T follicular helper cell (primary cell): ENCODE results near the gene HSF2BP.
"Not testable (repeated sequence)": the region's sequence is repeated elsewhere in the genome, so short reads cannot be mapped to it uniquely, and the experiment has no call there.

Source experiments
- DNase-seq: peaks from one replicate; pipeline ENCODE4 v3.0.0-alpha.2; 2020; ENCODE audit warnings: low read depth

Gene HSF2BP

DNA sequence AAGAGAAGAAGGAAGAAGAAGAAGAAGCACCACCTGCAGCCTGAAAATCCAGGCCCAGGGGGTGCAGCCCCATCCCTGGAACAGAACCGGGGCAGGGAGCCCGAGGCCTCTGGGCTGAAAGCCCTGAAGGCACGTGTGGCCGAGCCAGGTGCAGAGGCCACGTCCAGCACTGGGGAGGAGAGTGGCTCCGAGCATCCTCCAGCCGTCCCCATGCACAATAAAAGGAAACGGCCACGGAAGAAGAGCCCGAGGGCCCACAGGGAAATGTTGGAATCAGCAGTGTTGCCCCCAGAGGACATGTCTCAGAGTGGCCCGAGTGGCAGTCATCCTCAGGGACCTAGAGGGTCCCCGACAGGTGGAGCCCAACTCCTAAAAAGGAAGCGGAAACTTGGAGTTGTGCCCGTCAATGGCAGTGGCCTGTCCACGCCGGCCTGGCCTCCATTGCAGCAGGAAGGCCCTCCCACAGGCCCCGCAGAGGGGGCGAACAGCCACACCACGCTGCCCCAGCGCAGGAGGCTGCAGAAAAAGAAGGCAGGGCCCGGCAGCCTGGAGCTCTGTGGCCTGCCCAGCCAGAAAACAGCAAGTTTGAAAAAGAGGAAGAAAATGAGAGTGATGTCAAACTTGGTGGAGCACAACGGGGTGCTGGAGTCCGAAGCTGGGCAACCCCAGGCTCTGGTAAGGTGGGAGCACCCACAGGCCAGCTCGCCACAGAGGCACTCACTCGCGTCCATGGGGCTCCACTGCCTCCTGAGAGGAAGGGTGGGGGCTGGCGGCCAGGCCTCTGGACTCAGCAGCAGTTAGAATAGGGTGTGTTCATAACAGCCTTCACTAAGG lies 28.5 kb upstream of the HSF2BP start:
- no peak for DNase-seq

DNA sequence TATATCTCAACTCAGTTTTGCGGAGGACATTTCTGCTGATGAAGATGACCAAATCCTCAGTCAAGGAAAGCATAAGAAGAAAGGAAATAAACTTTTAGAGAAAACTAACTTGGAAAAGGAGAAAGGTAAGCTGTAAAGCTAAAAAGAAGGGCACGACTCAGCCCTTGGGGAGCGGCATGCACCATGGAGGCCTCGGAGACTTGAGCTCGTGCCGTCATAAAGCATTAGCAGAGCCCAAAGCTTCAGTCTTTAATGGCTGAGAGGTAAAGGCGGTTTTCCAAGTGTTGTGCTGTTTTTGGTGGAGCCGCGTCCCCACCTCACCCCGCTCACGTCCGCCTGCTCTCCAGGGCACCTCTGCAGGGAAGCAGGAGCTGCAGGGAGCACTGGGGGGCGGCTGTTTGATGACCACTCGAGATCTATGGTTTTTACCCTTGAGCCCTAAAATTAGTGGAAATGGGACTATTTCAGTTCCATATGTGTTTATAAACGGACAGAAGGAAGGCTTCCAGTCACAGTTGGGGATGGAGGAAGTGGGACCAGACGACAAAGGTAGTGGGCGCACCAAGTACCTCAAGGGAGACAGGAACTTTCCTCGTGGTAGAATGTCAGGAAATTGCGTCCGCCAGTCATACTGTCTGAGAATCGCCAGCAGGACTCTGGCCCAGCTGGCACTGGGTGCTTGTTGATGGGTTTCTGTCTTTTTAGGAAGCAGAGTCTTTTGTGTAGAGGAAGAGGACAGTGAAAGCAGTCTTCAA lies 27.7 kb upstream of the HSF2BP start:
- DNase-seq = no peak

DNA sequence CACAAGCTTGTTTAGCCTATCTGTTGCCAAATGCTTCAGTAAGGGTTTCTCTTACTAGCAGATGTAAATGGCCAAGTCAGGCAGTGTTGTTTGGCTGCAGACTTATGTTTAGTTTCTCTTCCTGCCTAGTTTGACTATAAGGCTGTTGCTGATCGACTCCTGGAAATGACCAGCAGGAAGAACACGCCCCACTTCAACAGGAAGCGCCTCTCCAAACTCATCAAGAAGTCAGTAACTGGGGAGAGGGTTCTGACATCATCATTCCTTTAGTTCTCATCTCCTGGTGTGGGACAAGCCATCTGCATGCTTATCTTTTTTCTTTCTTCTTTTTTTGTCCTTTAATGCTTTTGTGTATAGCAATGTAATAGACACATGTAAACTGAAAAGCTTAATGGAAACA lies 25.1 kb upstream of the HSF2BP start:
- no peak for DNase-seq

DNA sequence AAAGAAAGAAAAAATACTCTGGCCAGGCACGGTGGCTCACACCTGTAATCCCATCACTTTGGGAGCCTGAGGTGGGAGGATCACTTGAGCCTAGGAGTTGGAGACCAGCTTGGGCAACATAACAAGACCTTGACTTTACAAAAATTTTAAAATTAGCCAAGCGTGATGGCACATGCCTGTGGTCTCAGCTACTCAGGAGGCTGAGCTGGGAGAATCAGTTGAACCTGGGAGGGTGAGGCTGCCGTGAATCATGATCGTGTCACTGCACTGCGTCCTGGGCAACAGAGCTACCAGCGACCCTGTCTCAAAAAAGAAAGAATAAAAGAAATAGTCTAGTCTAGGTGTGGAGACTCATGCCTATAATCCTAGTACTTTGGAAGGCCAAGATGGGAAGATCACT lies 22.4 kb upstream of the HSF2BP start:
- no peak for DNase-seq

DNA sequence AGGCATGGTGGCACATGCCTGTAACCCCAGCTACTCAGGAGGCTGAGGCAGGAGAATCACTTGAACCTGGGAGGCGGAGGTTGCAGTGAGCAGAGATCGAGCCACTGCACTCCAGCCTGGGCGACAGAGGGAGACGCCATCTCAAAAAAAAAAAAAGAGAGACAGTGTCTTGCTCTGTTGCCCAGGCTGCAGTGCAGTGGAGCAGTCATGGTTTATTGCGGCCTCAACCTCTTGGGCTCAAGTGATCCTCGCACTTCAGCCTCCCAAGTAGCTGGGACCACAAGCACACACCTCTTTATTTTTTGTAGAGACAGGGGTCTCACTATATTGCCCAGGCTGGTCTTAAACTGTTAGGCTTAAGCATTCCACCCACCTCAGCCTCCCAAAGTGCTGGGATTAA lies 21.1 kb upstream of the HSF2BP start:
- DNase-seq = not testable (repeated sequence)

DNA sequence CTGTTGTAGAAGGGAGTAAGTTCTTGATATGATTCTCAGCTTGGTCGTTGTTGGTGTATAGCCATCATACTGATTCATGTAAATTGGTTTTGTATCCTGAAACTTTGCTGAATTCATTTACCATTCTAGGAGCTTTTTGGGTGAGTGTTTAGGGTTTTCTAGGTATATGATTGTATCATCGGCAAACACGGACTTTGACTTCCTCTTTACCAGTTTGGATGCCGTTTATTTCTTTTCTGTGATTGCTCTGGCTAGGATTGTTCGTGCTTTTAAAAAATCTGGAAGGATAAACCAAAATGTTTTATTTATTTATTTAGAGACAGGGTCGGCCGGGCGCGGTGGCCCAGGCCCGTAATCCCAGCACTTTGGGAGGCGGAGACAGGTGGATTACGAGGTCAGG lies 20.7 kb upstream of the HSF2BP start:
- no peak for DNase-seq

DNA sequence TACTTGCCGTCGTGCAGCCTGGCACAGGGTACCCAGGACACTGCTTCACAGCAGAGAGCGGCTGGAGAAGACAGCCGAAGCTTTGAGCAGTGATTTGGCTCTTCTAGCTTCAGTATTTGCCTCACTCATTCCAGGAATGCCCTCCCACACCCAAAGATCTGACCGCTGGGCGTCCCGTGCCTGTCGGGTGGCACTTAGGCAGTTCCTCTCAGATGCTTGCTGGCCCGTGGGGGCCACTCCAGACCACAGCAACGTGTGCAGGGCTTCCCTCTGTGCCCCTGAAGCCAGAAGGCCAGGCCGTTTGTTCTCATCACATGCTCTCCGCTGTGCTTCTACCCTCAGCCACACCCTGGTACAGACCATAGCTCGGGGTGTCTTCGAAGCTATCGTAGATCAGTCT lies 17.1 kb upstream of the HSF2BP start:
- no peak for DNase-seq

DNA sequence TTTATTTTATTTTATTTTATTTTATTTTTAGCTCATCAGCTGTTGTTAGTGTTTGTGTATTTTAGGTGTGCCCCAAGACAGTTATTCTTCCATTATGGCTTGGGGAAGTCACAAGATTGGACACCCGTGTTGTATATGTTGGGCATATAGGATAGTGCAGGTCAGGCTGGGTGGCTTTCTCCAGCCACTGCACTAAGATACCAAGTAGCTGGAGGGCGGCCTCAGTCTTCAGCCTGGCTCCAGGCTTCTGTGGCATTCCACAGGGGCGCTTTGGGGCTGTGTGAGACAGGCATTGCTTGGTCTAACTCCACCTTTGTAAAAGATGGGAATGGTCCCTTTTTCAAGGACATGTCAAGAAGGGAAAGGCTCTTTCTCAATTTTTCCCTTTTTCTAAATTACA lies 16.6 kb upstream of the HSF2BP start:
- DNase-seq = no peak

DNA sequence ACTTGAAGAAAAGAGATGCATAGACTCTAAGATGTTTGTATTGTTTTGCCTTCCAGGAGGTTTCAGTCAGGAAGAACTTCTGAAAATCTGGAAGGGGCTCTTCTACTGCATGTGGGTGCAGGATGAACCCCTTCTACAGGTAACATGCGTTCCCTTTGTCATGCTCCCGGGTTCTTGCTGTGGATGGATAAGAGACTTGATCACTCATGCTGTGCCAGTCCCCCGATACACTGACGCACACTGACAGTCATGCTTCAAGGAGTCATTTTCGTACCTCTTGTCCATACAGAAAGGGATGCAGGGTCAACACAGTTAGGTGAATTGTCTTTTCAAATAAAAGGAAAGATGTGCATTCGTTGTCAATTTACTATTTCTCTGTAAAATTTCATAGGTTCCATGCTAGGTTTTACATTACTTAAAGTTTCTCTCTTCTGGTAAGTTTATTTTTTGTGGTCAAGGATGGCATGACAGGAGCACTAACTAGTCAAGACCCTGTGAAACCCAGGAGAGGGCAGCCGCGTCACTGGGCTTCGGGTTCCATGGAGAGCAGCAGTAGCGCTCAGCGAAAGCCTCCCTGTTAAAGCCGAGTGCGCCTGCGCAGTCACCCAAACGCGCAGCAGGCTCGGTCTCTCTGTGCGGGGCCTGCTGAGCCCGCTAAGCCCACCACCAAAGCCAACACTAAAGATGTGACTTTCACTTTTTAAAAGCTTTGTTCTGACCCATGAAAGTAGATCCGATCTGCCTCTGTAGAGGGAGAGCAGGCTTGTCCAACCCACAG lies 10.7 kb upstream of the HSF2BP start:
- DNase-seq = no peak

DNA sequence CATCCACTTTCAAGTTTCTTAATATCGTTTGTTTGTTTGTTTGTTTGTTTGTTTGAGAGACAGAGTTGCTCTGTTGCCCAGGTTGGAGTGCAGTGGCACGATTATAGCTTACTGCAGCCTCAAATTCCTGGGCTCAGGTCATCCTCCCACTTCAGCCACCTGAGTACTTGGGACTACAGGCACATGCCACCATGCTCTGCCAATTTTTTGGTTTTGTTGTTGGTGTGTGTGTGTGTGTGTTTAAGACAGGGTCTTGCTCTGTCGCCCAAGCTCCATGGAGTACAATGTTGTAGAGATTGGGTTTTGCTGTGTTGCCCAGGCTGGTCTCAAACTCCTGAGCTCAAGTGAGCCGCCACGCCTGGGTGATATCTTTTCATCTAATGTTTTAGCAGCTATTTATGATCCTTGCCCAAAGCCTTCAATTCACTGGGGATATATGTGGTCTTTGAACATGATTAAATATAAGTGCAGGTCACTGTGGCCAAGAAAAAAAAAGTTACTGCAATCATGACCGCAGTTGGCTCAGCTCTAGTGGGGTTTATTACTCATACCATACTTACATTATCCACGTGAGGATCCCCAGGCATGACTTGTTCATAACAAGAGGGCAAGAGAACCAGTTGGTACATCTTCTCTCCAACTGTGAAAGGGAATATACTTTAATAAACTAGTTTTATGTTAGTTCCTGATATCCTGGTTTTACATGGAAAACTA lies 8.1 kb upstream of the HSF2BP start:
- no peak for DNase-seq

DNA sequence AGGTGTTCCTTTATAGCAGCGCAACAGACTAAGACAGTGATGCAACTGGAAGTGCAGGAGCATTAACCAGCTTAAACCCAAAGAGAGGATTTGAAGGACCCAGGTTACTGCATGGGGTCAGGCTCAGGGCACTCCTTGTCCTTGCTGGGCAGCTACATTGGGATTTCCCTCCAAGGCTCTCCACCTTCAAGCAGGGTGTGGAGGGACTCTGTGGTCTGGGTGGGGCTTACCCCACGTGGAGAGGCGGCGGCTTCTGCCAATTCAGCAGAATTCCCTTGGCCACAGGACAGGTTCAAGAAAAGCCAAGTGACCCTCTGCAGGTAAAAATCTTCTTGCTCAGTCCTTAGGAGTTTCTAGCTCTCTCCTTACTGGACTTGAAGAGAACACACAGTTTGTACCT lies 6.6 kb upstream of the HSF2BP start:
- DNase-seq = no peak

DNA sequence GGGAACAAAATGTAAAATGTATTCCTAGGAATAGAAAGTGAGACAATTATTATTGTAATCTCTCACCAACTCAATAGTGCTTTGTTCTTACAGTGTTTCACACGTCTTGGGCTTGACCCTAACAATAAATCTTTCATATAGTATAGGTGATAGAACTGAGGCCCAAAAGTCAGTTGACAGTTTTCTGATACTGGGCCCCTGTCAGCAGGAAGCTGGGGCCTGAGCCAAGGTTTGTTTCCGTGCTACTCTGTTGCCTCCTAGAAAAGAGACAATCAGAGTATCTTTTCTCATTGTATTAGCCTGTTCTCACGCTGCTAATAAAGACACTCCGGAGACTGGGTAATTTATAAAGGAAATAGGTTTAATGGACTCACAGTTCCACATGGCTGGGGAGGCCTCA lies 5.1 kb upstream of the HSF2BP start:
- no peak for DNase-seq

DNA sequence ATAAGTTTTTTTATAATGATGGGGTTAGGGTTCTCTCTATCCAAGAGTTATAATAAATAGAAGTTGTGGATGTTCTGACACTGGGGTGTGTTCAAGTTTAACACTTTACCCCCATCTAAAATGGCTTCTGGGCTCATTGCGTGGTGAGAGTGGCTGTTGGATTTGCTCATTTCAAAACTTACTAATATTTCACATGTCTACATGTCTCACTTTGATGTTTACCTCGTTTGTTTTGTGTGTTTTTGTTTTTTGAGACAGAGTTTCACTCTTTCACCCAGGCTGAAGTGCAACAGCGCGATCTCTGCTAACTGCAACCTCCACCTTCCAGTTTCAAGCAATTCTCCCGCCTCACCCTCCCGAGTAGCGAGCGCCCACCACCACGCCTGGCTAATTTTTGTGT lies 3.7 kb upstream of the HSF2BP start:
- no peak for DNase-seq

DNA sequence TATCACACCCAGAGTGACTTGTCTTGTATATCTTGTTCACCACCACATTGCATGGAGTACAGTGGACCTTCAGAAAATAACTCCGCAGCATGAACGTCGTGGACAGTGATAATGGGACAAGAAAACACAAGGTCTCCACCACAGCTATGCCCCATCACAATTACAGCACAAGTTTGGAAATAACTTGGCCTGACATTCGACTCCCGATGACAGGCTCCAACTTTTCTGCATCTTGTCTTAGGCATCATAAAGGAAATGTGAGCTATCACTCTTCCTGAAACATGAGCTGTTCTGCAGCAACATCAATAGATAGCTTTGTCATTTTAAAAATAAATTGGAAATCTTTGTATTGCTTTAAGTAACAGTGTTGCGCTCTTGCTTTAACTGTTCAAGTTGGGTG lies 3.0 kb upstream of the HSF2BP start:
- DNase-seq = no peak

DNA sequence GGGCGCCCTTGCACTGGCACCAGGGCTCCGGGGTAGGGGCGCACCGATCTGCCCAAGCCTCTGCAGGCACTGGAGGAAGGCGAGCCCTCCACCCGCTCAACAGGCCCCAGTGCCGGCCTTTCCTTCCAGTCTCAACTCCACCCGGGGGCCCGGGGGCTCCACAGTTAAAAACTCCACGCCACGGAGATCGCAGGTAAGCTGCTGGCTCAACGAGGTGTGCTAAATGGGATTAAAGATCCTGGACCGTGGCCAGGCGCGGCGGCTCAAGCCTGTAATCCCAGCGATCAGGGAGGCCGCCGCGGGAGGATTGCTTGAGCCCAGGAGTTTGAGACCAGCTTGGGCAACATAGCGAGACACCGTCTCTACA lies 536 bp downstream of the HSF2BP start:
- DNase-seq = no peak

DNA sequence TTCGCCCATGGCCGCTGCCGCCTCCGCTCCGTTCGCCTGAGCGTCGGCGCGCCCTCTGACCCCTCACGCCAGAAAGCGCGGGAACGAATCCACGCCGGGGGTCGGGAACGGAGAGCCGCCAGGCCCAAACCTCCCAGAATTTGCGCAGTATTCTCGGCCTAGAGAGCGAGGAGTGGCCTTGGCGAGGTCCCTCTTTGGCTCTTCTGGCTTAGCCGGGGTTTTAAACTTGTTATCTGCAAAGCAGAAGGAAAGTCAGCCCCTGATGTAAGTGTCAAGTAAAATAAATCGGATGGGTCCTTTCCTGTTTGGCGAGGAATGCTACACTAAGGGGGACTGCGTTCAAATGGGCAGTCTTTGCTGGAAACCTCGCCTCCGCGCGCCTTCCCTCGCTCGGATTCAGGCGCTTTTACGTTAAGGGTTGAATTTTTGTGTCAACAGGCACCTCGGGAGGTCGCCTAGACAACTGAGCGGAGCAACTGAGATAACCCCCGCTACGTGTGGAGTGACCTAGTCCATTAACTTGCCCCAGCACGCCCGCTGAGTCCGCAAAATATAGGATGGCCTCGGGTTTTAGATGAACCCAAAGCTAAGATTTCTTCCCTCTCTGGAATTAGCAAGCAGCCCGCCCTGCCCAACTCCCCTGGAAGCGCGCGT lies 1.1 kb downstream of the HSF2BP start:
- no peak for DNase-seq

DNA sequence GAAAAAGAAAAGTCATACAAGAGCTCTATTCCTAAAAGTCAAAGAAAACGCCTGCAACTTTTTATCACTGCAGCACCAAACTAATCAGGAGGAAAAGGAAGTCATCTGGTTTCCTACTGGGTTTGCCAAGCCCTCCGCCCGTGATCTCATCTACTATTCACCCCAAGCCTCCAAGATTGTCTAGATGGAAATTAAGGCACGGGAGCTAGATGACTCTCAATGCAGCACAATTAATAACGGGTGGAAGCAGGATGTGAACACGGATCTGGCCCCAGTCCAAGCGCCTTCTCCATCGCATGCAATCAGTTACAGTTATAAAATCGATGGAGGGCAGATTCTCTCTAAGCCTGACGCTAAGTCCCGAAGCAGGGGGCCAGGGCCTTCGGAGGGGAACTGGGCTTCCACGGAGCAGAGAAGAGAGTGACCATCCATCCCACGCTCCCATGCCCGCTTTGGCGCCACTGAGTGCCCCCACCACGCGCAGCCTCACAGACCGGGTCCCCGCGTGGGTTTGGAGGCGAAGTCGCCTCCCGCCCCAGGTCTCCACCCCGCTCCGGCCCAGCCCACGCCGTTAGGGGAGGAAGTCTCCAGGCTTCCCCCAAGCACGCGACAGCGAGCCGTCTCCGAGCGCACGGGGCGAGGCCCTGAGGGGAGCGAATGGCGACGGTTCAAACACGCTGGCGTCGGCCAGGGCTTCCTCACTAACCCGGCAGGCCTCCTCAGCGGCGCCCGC lies 1.8 kb downstream of the HSF2BP start:
- DNase-seq = no peak

DNA sequence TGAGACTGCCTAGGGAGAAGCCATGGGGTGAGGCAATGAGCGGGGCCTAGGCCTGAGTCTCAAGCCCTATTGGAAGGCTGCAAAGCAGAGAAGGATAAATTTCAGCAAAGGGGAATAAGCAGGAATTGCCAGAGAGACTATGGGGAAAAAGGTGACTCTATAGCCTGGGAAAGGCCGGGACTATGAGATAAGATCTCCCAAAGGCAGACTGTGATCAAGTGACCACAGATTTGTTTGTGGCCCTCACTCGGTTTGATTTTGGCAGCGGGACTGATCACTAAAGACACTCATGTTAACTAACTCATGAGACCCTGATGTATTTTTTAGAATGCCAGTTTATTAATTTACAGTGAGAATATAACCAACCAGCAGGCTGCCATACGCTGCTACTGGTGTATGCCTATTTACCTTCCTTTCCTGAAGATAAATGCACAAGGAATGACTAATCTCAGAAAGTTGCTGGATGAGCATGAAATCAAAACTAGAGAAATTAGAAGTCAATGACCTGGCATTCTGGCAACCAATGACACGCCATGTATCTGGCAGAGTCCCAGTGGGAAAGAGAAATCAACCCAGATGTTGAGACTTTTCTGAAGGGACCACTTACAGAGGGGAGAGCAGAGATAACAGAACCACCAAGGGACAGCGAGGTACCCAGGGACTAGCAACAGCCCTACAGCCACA lies 4.3 kb downstream of the HSF2BP start:
- DNase-seq = no peak

DNA sequence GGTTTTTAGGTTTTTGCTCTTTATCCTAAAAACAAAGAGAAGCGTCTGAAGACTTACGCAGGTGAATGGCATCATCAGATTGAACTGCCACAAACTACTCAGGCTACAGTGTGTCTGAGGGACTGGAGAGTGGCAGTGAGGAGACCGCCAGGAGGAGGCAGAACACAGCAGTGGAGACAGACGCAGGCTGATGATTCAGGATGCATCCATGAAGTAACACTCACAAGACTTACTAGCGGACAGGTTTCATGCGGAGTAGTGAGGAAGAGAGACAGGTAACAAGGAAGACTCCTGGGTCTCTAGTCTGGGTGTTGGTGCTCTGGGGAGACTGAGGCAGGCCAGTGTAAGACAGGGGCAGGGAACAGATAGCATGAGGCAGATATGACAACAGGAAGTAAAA lies 5.7 kb downstream of the HSF2BP start:
- no peak for DNase-seq

DNA sequence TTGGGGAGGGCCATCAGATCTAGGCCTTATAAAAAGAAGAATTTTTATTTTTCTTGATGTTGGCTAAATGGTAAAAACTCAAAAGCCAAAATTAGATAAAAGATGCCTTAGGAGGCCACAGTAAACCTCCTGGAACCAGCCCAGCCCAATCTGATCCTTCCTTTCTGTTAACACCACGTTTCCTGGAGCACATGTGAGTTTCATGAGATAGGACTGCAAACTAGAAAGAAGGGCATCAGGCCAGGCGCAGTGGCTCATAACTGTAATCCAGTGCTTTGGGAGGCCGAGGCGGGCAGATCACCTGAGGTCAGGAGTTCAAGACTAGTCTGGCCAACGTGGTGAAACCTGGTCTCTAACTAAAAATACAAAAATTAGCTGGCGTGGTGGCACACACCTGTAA lies 6.7 kb downstream of the HSF2BP start:
- DNase-seq = no peak
